Hepatocyte (in vitro differentiated cells): Measurements from ENCODE around the gene CLDN15. TPM values are rescaled to one million over a fixed set of nuclear protein-coding genes. Genes with fewer than 3 reads are reported as not detected.
"Not testable (repeated sequence)": the region's sequence is repeated elsewhere in the genome, so short reads cannot be mapped to it uniquely, and the experiment has no call there.

Experiments
- DNase-seq: peaks from one replicate; pipeline ENCODE4 v3.0.0-alpha.2; 2016; ENCODE audit warnings: low spot score
- H2AFZ ChIP-seq: fragments of 200-600 bp; sonication (generic); 2 replicates; pipeline ENCODE4 v1.6.0; 2016; ENCODE audit warnings: antibody characterized with exemption, mild to moderate bottlenecking
- H3K27ac ChIP-seq: fragments of 200-600 bp; sonication (generic); 2 replicates; pipeline ENCODE4 v1.5.1; 2016; ENCODE audit warnings: mild to moderate bottlenecking
- H3K27me3 ChIP-seq: fragments of 200-600 bp; sonication (generic); 2 replicates; pipeline ENCODE4 v1.6.1; 2016
- H3K36me3 ChIP-seq: fragments of 200-600 bp; sonication (generic); replicated peaks from 2 replicates; pipeline ENCODE4 v1.5.1; 2016; ENCODE audit warnings: low read depth; ENCODE audit not compliant: insufficient read depth
- H3K4me1 ChIP-seq: fragments of 200-600 bp; sonication (generic); 2 replicates; pipeline ENCODE4 v1.5.1; 2016; ENCODE audit warnings: mild to moderate bottlenecking, moderate library complexity; ENCODE audit not compliant: insufficient read depth
- H3K4me2 ChIP-seq: fragments of 200-600 bp; sonication (generic); 2 replicates; pipeline ENCODE4 v1.6.0; 2016
- H3K4me3 ChIP-seq: fragments of 200-600 bp; sonication (generic); 2 replicates; pipeline ENCODE4 v1.5.1; 2016; ENCODE audit warnings: mild to moderate bottlenecking
- H3K79me2 ChIP-seq: fragments of 200-600 bp; sonication (generic); 2 replicates; pipeline ENCODE4 v1.6.0; 2017; ENCODE audit warnings: mild to moderate bottlenecking
- H3K9me2 ChIP-seq: fragments of 200-600 bp; sonication (generic); replicated peaks from 2 replicates; pipeline ENCODE4 v1.6.0; 2017; ENCODE audit warnings: mild to moderate bottlenecking; ENCODE audit not compliant: insufficient read depth
- H3K9me3 ChIP-seq: fragments of 200-600 bp; sonication (generic); 2 replicates; pipeline ENCODE4 v1.5.1; 2016; ENCODE audit warnings: low read depth, mild to moderate bottlenecking
- H4K20me1 ChIP-seq: fragments of 200-600 bp; sonication (generic); 2 replicates; pipeline ENCODE4 v1.6.0; 2016; ENCODE audit warnings: mild to moderate bottlenecking; ENCODE audit not compliant: insufficient read depth, poor library complexity, severe bottlenecking
- CTCF ChIP-seq: fragments of 200-600 bp; sonication (generic); IDR thresholded peaks from 2 replicates; pipeline ENCODE4 v1.5.1; 2016; ENCODE audit warnings: antibody characterized with exemption, mild to moderate bottlenecking; ENCODE audit not compliant: poor library complexity
- EZH2 ChIP-seq: fragments of 200-600 bp; sonication (generic); IDR thresholded peaks from 2 replicates; pipeline ENCODE4 v1.6.1; 2016; ENCODE audit warnings: antibody characterized with exemption, mild to moderate bottlenecking, borderline replicate concordance
- EZH2phosphoT487 ChIP-seq: fragments of 200-600 bp; sonication (generic); IDR thresholded peaks from one replicate; pipeline ENCODE4 v1.6.1; 2018; ENCODE audit warnings: antibody characterized with exemption, mild to moderate bottlenecking, low read depth, moderate library complexity; ENCODE audit not compliant: unreplicated experiment, severe bottlenecking
- WGBS: methylation state at CpG from one replicate; pipeline ENCODE4 v1.1.6; 2016; ENCODE audit warnings: low lambda C conversion rate; ENCODE audit errors: missing lambda C conversion rate; 5-methylcytosine and 5-hydroxymethylcytosine counted together
- polyA plus RNA-seq: library from polyadenylated mRNA; unstranded; fragments of >200 nt; fragmentation: Nextera tagmentation; extraction: Ambion mirVana; gene quantifications from 2 replicates; pipeline ENCODE4 v1.2.1, GENCODE V29; 2016
- total RNA-seq: library from RNA; depleted of rRNA; stranded (reverse); fragments of >200 nt; gene quantifications from 2 replicates; pipeline ENCODE4 v1.2.3, GENCODE V29; 2014

The CLDN15 gene
- total and polyA plus RNA-seq, 2 experiments from 2014 or later, result 14.3 to 25.7 TPM

GRCh38 chr7:101206665-101207042, 30.9 kb downstream of the CLDN15 start:
- no peaks in the 10 kb centered on the region for H3K36me3 ChIP-seq
- H2AFZ ChIP-seq, result no peak overlapping the region
- H4K20me1 ChIP-seq, result no peaks in the 10 kb centered on the region
- H3K27me3 ChIP-seq, result peaks cover 25% of the 10 kb centered on the region
- no peak overlapping the region for H3K4me3 ChIP-seq
- H3K27ac ChIP-seq, result no peak overlapping the region
- no peaks in the 10 kb centered on the region for H3K9me2 ChIP-seq
- 96% methylated on average over 16 of the region's 19 CpGs for WGBS
- no peak overlapping the region for H3K4me2 ChIP-seq
- no peak for DNase-seq
- TF ChIP-seq EZH2 (no peak), EZH2phosphoT487 (no peak), CTCF (no peak)
- H3K79me2 ChIP-seq, result no peaks in the 10 kb centered on the region
- H3K4me1 ChIP-seq, result no peaks in the 10 kb centered on the region
- no peaks in the 10 kb centered on the region for H3K9me3 ChIP-seq

GRCh38 chr7:101205901-101206664, 31.5 kb downstream of the CLDN15 start:
- no peak overlapping the region for H3K27ac ChIP-seq
- H3K9me2 ChIP-seq, result no peaks in the 10 kb centered on the region
- H4K20me1 ChIP-seq, result no peaks in the 10 kb centered on the region
- H3K4me3 ChIP-seq, result no peak overlapping the region
- H3K9me3 ChIP-seq, result no peaks in the 10 kb centered on the region
- H3K36me3 ChIP-seq, result no peaks in the 10 kb centered on the region
- 91% methylated on average over 32 of the region's 32 CpGs for WGBS
- no peak for DNase-seq
- H3K4me1 ChIP-seq, result no peaks in the 10 kb centered on the region
- H3K79me2 ChIP-seq, result no peaks in the 10 kb centered on the region
- TF ChIP-seq EZH2 (no peak), EZH2phosphoT487 (no peak), CTCF (no peak)
- H2AFZ ChIP-seq, result no peak overlapping the region
- H3K27me3 ChIP-seq, result peaks cover 28% of the 10 kb centered on the region
- H3K4me2 ChIP-seq, result no peak overlapping the region

- H3K9me3 ChIP-seq, result not testable (repeated sequence)
Measured at GRCh38 chr7:101203740-101204738, 33.6 kb downstream of the CLDN15 start.

DNA sequence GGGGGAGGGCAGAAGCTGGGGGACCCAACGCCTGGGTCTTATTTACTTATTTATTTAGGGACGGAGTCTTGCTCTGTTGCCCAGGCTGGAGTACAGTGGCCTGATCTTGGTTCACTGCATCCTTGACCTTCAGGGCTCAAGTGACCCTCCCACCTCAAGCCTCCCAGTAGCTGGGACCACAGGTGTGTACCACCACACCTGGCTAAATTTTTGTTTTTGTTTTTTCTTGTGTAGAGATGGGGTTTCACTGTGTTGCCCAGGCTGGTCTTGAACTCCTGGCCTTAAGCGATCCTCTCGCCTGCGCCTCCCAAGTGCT, 35.0 kb downstream of the CLDN15 start:
- no peaks in the 10 kb centered on the region for H3K79me2 ChIP-seq
- no peaks in the 10 kb centered on the region for H3K36me3 ChIP-seq
- WGBS, result 82% methylated on average over 5 of the region's 5 CpGs
- H4K20me1 ChIP-seq, result no peaks in the 10 kb centered on the region
- H3K27ac ChIP-seq, result no peak overlapping the region
- H3K27me3 ChIP-seq, result peaks cover 37% of the 10 kb centered on the region
- H3K4me1 ChIP-seq, result no peaks in the 10 kb centered on the region
- peak overlapping the region; percentile 84 for H3K4me2 ChIP-seq
- H3K4me3 ChIP-seq, result no peak overlapping the region
- no peaks in the 10 kb centered on the region for H3K9me3 ChIP-seq
- H3K9me2 ChIP-seq, result no peaks in the 10 kb centered on the region
- no peak for DNase-seq
- no peak for TF ChIP-seq CTCF
- no peak for TF ChIP-seq EZH2
- no peak for TF ChIP-seq EZH2phosphoT487
- no peak overlapping the region for H2AFZ ChIP-seq

More at GRCh38 chr7:101203740-101204738, 33.6 kb downstream of the CLDN15 start:
- H3K4me2 ChIP-seq, H3K27ac ChIP-seq, H3K9me2 ChIP-seq, DNase-seq, H3K36me3 ChIP-seq, H2AFZ ChIP-seq, H3K79me2 ChIP-seq, H3K4me3 ChIP-seq, H4K20me1 ChIP-seq, H3K4me1 ChIP-seq: not testable (repeated sequence)
- H3K27me3 ChIP-seq, result peaks cover 37% of the 10 kb centered on the region
- 78% methylated on average over 22 of the region's 22 CpGs for WGBS
